Osteocyte (in vitro differentiated cells): ENCODE measurements around the gene PTRH1. TPM values are rescaled to one million over a fixed set of nuclear protein-coding genes. Genes with fewer than 3 reads are reported as not detected.

Experiments
- DNase-seq: peaks from one replicate; pipeline ENCODE4 v3.0.0; 2021; ENCODE audit warnings: mixed read lengths; ENCODE audit not compliant: unreplicated experiment; ENCODE audit errors: extremely low spot score
- H3K27ac Mint-ChIP-seq: one replicate; pipeline ENCODE4 v1.8.0; 2021; ENCODE audit warnings: mild to moderate bottlenecking, mixed read lengths; ENCODE audit not compliant: unreplicated experiment
- H3K27me3 Mint-ChIP-seq: one replicate; pipeline ENCODE4 v1.8.0; 2021; ENCODE audit warnings: mixed read lengths; ENCODE audit not compliant: unreplicated experiment
- H3K36me3 Mint-ChIP-seq: one replicate; pipeline ENCODE4 v1.8.0; 2021; ENCODE audit warnings: mixed read lengths; ENCODE audit not compliant: unreplicated experiment
- H3K4me1 Mint-ChIP-seq: one replicate; pipeline ENCODE4 v1.8.0; 2021; ENCODE audit warnings: mixed read lengths; ENCODE audit not compliant: unreplicated experiment
- H3K4me3 Mint-ChIP-seq: one replicate; pipeline ENCODE4 v1.8.0; 2021; ENCODE audit warnings: mild to moderate bottlenecking, moderate library complexity, mixed read lengths; ENCODE audit not compliant: unreplicated experiment
- H3K9me3 Mint-ChIP-seq: one replicate; pipeline ENCODE4 v1.8.0; 2021; ENCODE audit warnings: mixed read lengths; ENCODE audit not compliant: unreplicated experiment
- CTCF ChIP-seq: fragments of 200-600 bp; sonication (generic); IDR thresholded peaks from 2 replicates; pipeline ENCODE4 v1.5.0; 2021; ENCODE audit warnings: antibody characterized with exemption, mild to moderate bottlenecking, moderate library complexity
- total RNA-seq: library from RNA; stranded (reverse); gene quantifications from 2 replicates; pipeline ENCODE4 v1.2.1, GENCODE V29; 2021

The PTRH1 gene
- total RNA-seq, 1 donor from 2014 or later = 10.6 TPM

GRCh38 chr9:127730799-127731410, 15.4 kb upstream of the PTRH1 start:
- Mint-ChIP-seq H3K9me3 (no peaks in the 10 kb centered on the region), H3K27me3 (no peaks in the 10 kb centered on the region), H3K4me1 (peaks cover 8% of the 10 kb centered on the region), H3K27ac (no peak overlapping the region), H3K36me3 (no peaks in the 10 kb centered on the region), H3K4me3 (no peak overlapping the region)
- no peak for TF ChIP-seq CTCF
- no peak for DNase-seq

GRCh38 chr9:127730262-127730661, 14.8 kb upstream of the PTRH1 start:
- peaks cover 8% of the 10 kb centered on the region for H3K4me1 Mint-ChIP-seq
- H3K4me3 Mint-ChIP-seq = no peak overlapping the region
- TF ChIP-seq CTCF = no peak
- H3K27me3 Mint-ChIP-seq = no peaks in the 10 kb centered on the region
- no peaks in the 10 kb centered on the region for H3K36me3 Mint-ChIP-seq
- no peaks in the 10 kb centered on the region for H3K9me3 Mint-ChIP-seq
- no peak overlapping the region for H3K27ac Mint-ChIP-seq
- no peak for DNase-seq

GRCh38 chr9:127729522-127730256, 14.2 kb upstream of the PTRH1 start:
- Mint-ChIP-seq H3K4me3 (no peak overlapping the region), H3K27ac (no peak overlapping the region), H3K4me1 (peaks cover 8% of the 10 kb centered on the region), H3K36me3 (no peaks in the 10 kb centered on the region), H3K27me3 (no peaks in the 10 kb centered on the region), H3K9me3 (no peaks in the 10 kb centered on the region)
- no peak for DNase-seq
- TF ChIP-seq CTCF = no peak

- Mint-ChIP-seq H3K27ac (no peak overlapping the region), H3K4me3 (no peak overlapping the region), H3K9me3 (no peaks in the 10 kb centered on the region), H3K4me1 (peaks cover 2% of the 10 kb centered on the region), H3K36me3 (no peaks in the 10 kb centered on the region), H3K27me3 (no peaks in the 10 kb centered on the region)
- TF ChIP-seq CTCF = no peak
- no peak for DNase-seq
These were observed 13.3 kb upstream of the PTRH1 start for GRCh38 chr9:127728808-127729207.

- no peaks in the 10 kb centered on the region for H3K36me3 Mint-ChIP-seq
- TF ChIP-seq CTCF = no peak
- H3K27ac Mint-ChIP-seq = no peak overlapping the region
These were observed 11.4 kb upstream of the PTRH1 start for GRCh38 chr9:127726871-127727270.

More at GRCh38 chr9:127726871-127727270, 11.4 kb upstream of the PTRH1 start:
- no peaks in the 10 kb centered on the region for H3K9me3 Mint-ChIP-seq
- H3K4me3 Mint-ChIP-seq = no peak overlapping the region
- no peaks in the 10 kb centered on the region for H3K4me1 Mint-ChIP-seq
- no peaks in the 10 kb centered on the region for H3K27me3 Mint-ChIP-seq
- DNase-seq = no peak
